ENCODE data around the gene DCHS2.

DNA sequence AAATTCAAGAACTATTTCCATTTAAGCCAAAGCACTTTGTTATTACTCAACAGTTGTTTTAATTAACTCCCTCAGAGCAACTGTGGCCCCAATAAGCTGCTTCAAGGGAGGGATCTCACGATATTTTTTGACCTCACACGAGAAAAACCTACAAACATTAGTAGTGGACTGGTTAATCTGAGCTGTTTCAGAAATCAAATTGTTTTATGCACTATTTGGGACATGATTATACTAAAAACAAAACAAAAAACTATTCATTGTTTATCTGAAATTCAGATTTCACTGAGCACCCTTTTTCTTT is 74.3 kb downstream of the DCHS2 start:
- TF ChIP-seq, protein P1, sequence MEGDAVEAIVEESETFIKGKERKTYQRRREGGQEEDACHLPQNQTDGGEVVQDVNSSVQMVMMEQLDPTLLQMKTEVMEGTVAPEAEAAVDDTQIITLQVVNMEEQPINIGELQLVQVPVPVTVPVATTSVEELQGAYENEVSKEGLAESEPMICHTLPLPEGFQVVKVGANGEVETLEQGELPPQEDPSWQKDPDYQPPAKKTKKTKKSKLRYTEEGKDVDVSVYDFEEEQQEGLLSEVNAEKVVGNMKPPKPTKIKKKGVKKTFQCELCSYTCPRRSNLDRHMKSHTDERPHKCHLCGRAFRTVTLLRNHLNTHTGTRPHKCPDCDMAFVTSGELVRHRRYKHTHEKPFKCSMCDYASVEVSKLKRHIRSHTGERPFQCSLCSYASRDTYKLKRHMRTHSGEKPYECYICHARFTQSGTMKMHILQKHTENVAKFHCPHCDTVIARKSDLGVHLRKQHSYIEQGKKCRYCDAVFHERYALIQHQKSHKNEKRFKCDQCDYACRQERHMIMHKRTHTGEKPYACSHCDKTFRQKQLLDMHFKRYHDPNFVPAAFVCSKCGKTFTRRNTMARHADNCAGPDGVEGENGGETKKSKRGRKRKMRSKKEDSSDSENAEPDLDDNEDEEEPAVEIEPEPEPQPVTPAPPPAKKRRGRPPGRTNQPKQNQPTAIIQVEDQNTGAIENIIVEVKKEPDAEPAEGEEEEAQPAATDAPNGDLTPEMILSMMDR (IDR thresholded peaks at IDR 0.05; ENCODE audit: poor library complexity), result no peak
- TF ChIP-seq EZH2 (IDR thresholded peaks at IDR 0.05; ENCODE audit: borderline replicate concordance), result no peak
- TF ChIP-seq EZH2phosphoT487 (IDR thresholded peaks at IDR 0.05; ENCODE audit: low read depth, severe bottlenecking, unreplicated experiment), result no peak
